K562 (cell line): ENCODE results near the gene LCE3E. TPM values are rescaled to one million over a fixed set of nuclear protein-coding genes. Genes with fewer than 3 reads are reported as not detected.

Experiments used
- ATAC-seq: fragments of 200-7000 bp; cut with Tn5 transposase; 3 replicates; pipeline ENCODE4 v1.9.1; 2020; ENCODE audit warnings: moderate library complexity
- BruUV-seq: library from RNA; stranded (reverse); fragments of 400-500 nt; replicated peaks from 2 replicates; lab custom pipeline; 2021; lab: Mats Ljungman, UMichigan
- CTCF ChIA-PET: fragments of 300-600 bp; formaldehyde crosslinking; extraction: SDS; loops from one replicate; lab custom pipeline; 2021; ENCODE audit warnings: low intra/inter-chr PET ratio; lab: Yijun Ruan, JAX
- POLR2A ChIA-PET: fragments of 300-600, 350-650 bp; sonication (Branson Sonifier 250); formaldehyde crosslinking; extraction: SDS; loops from one replicate; lab custom pipeline; 2021; ENCODE audit warnings: antibody characterized with exemption, inconsistent platforms; lab: Yijun Ruan, JAX
- DNase-seq, 4 experiments: peaks; one replicate each; pipeline versions ENCODE4 v3.0.0 to v3.0.0-alpha.2; 2011 to 2018; ENCODE audit warnings: low spot score in 3 of 4, mixed read lengths in 3 of 4; ENCODE audit errors: extremely low read depth in 1 of 4
- FAIRE-seq: peaks from 2 replicates; lab custom pipeline; 2011; peaks lifted over from hg19 to GRCh38; lab: Jason Lieb, UNC
- H2AFZ ChIP-seq: 2 replicates; pipeline ENCODE4 v1.6.0; 2011; ENCODE audit warnings: low read depth, low read length, control low read depth, inconsistent platforms
- H3K27ac ChIP-seq: fragments of 200-600 bp; 3 replicates; pipeline ENCODE4 v1.8.0; 2011; ENCODE audit warnings: low read depth, mild to moderate bottlenecking, control low read depth, inconsistent platforms, low read length, moderate library complexity, mixed read lengths; ENCODE audit errors: extremely low read depth
- H3K27me3 ChIP-seq, 2 experiments: fragments of 300-600 bp in 1 of 2; 2 replicates in 1 of 2; 3 replicates in 1 of 2; pipeline versions ENCODE4 v1.6.0 to v1.8.0; 2011; ENCODE audit warnings: inconsistent platforms in 2 of 2, low read length in 2 of 2, mild to moderate bottlenecking in 1 of 2, mixed read lengths in 1 of 2, moderate library complexity in 1 of 2; ENCODE audit not compliant: control insufficient read depth in 2 of 2, insufficient read depth in 2 of 2
- H3K36me3 ChIP-seq: fragments of 300-600 bp; 3 replicates; pipeline ENCODE4 v1.8.0; 2011; ENCODE audit warnings: mild to moderate bottlenecking, low read length, inconsistent platforms; ENCODE audit not compliant: control insufficient read depth, insufficient read depth
- H3K4me1 ChIP-seq, 2 experiments: fragments of 200-600 bp in 1 of 2; replicated peaks in 1 of 2; 2 replicates in 1 of 2; 3 replicates in 1 of 2; pipeline versions ENCODE4 v1.5.1 to v1.8.0; 2011; ENCODE audit warnings: inconsistent platforms in 2 of 2, low read length in 2 of 2, mild to moderate bottlenecking in 1 of 2, mixed read lengths in 1 of 2, moderate library complexity in 1 of 2; ENCODE audit not compliant: control insufficient read depth in 2 of 2, insufficient read depth in 2 of 2
- H3K4me2 ChIP-seq: 2 replicates; pipeline ENCODE4 v1.6.1; 2011; ENCODE audit warnings: low read length, control low read depth, inconsistent platforms, mixed read lengths; ENCODE audit not compliant: insufficient read depth
- H3K4me3 ChIP-seq: fragments of 200-600 bp; sonication (generic), shearing (Covaris generic); 2 replicates; pipeline ENCODE4 v1.5.1; 2016; ENCODE audit warnings: control low read depth, inconsistent platforms
- H3K79me2 ChIP-seq: fragments of 200-600 bp; 3 replicates; pipeline ENCODE4 v1.8.0; 2011; ENCODE audit warnings: low read length, inconsistent platforms; ENCODE audit not compliant: control insufficient read depth, insufficient read depth
- H3K9ac ChIP-seq, 2 experiments: 2 replicates each; pipeline versions ENCODE4 v1.6.0 to v1.6.1; 2011; ENCODE audit warnings: low read depth in 2 of 2, low read length in 2 of 2, control low read depth in 1 of 2, inconsistent platforms in 1 of 2, mild to moderate bottlenecking in 1 of 2, mixed read lengths in 1 of 2; ENCODE audit not compliant: insufficient read depth in 1 of 2
- H3K9me1 ChIP-seq: one replicate; pipeline ENCODE4 v1.6.0; 2011; ENCODE audit warnings: inconsistent platforms, mild to moderate bottlenecking, low read length, moderate library complexity; ENCODE audit not compliant: control insufficient read depth, insufficient read depth
- H3K9me3 ChIP-seq: replicated peaks from 2 replicates; pipeline ENCODE4 v1.5.1; 2011; ENCODE audit warnings: low read depth, low read length, inconsistent platforms; ENCODE audit not compliant: control insufficient read depth, insufficient read depth
- H4K20me1 ChIP-seq: replicated peaks from 2 replicates; pipeline ENCODE4 v1.6.1; 2011; ENCODE audit warnings: low read length, inconsistent platforms, mixed read lengths; ENCODE audit not compliant: control insufficient read depth, insufficient read depth
- BRF2 ChIP-seq: IDR thresholded peaks from 3 replicates; pipeline ENCODE4 v1.6.1; 2011; ENCODE audit warnings: borderline replicate concordance, mild to moderate bottlenecking; ENCODE audit not compliant: insufficient read length, insufficient read depth
- FOXK1 ChIP-seq: sonication (generic); formaldehyde crosslinking; IDR thresholded peaks from 2 replicates; pipeline ENCODE4 v1.8.0; 2022; ENCODE audit warnings: missing genetic modification reagents, mild to moderate bottlenecking, borderline replicate concordance
- HMBOX1 ChIP-seq: sonication (generic); IDR thresholded peaks from 2 replicates; pipeline ENCODE4 v1.6.1; 2016
- LEF1 ChIP-seq: fragments of 450-650 bp; IDR thresholded peaks from 2 replicates; pipeline ENCODE4 v1.6.1; 2016; ENCODE audit warnings: mild to moderate bottlenecking
- MEIS2 ChIP-seq: fragments of 450-650 bp; IDR thresholded peaks from 2 replicates; pipeline ENCODE4 v1.6.1; 2014; ENCODE audit warnings: mild to moderate bottlenecking; ENCODE audit not compliant: partially characterized antibody
- PHF20 ChIP-seq: fragments of 450-650 bp; IDR thresholded peaks from 2 replicates; pipeline ENCODE4 v1.6.1; 2018; ENCODE audit not compliant: partially characterized antibody
- SMARCB1 ChIP-seq: IDR thresholded peaks from 2 replicates; pipeline ENCODE4 v1.6.1; 2011; ENCODE audit warnings: improper control_type of control experiment, low read depth; ENCODE audit not compliant: insufficient read length
- SMARCE1 ChIP-seq: fragments of 450-650 bp; IDR thresholded peaks from 2 replicates; pipeline ENCODE4 v1.7.1; 2016; ENCODE audit warnings: mild to moderate bottlenecking
- WGBS: fragments of 100-300 bp; shearing (Covaris generic); methylation state at CpG from one replicate; pipeline ENCODE4 v1.1.6; 2016; ENCODE audit warnings: low coverage, mixed read lengths; ENCODE audit not compliant: insufficient coverage; ENCODE audit errors: missing lambda C conversion rate; 5-methylcytosine and 5-hydroxymethylcytosine counted together
- in situ Hi-C: fragments of 300-500 bp; cut with MboI; formaldehyde crosslinking; loops from 4 replicates; pipeline ENCODE4 v1.15.0; 2018; ENCODE audit warnings: inconsistent platforms, mixed read lengths
- intact Hi-C: fragments of 100-400 bp; cut with micrococcal nuclease; formaldehyde crosslinking; loops from 2 replicates; pipeline ENCODE4 v1.14.2; 2022
- polyA plus RNA-seq, 8 experiments: library from polyadenylated mRNA; depleted of rRNA in 4 of 8; stranded (reverse) in 5 of 8; unstranded in 3 of 8; fragments of >200 nt; fragmentation: Nextera tagmentation in 2 of 8; fragmentation: Illumina TruSeq in 1 of 8; extraction: Ambion mirVana in 2 of 8; extraction: Trizol in 1 of 8; gene quantifications; 2 replicates each; pipeline versions ENCODE4 v1.2.1 to v1.2.3, GENCODE V29; 2011 to 2014; ENCODE audit warnings: inconsistent platforms in 1 of 8, missing spikeins in 1 of 8
- total RNA-seq, 7 experiments: library from RNA; depleted of rRNA in 6 of 7; stranded (reverse); fragments of >200 nt in 6 of 7; fragmentation: Illumina TruSeq in 2 of 7; extraction: Trizol in 2 of 7; gene quantifications; 2 replicates each; pipeline versions ENCODE4 v1.2.1 to v1.2.3, GENCODE V29; 2011 to 2021; ENCODE audit warnings: low replicate concordance in 1 of 7
- TF ChIP-seq, protein P1 (sequence below), 3 experiments: IDR thresholded peaks in 2 of 3; conservative IDR thresholded peaks in 1 of 3; 2 replicates each; pipeline ENCODE4 v1.5.1; 2011 to 2012; ENCODE audit warnings: low read length in 3 of 3, mild to moderate bottlenecking in 3 of 3, control low read depth in 2 of 3, improper control_type of control experiment in 1 of 3, inconsistent platforms in 1 of 3, low read depth in 1 of 3, mixed read lengths in 1 of 3, moderate library complexity in 1 of 3; ENCODE audit not compliant: insufficient read depth in 2 of 3
- TF ChIP-seq, protein P2 (sequence below): IDR thresholded peaks from 2 replicates; pipeline ENCODE4 v1.6.1; 2011; ENCODE audit warnings: borderline replicate concordance, low read depth, mild to moderate bottlenecking, moderate library complexity, low read length; ENCODE audit not compliant: insufficient read depth, poor library complexity, severe bottlenecking
- TF ChIP-seq, protein P3 (sequence below): fragments of 450-650 bp; IDR thresholded peaks from 2 replicates; pipeline ENCODE4 v1.6.1; 2017; ENCODE audit warnings: antibody characterized with exemption

Gene LCE3E
- total and polyA plus RNA-seq, 9 of the 15 experiments (the other 6 are each of a cell fraction or from before 2014, with no cell fraction given) = not detected

DNA sequence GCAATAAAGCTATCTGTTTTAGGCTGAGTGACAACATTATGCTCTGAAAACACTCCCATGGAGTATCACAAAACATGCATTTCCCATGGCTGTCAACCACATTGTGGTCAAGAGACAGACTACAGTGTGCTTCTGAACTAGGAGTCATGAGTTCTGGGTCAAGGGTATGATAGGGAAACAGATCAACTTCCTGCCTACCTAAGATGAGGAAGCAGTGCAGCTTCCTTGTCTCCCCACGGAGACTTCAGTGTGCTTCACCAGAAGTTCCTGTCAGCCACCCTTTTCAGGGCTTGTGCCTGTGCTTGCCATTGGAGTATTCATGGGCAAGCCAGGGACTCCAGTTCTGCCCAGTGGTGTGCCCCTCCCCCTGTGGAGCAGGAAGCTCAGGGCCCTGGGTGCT lies 19.9 kb downstream of the LCE3E start (continued):
- no peak for TF ChIP-seq SMARCE1
- TF ChIP-seq PHF20 = no peak
- TF ChIP-seq, all 486 proteins: peak for 0

- POLR2A ChIA-PET = no interaction called here
- Histone ChIP-seq H3K9me3 (no peaks in the 10 kb centered on the region), H3K27ac (no peak overlapping the region), H3K36me3 (no peaks in the 10 kb centered on the region), H3K4me2 (no peak overlapping the region), H4K20me1 (no peaks in the 10 kb centered on the region), H3K79me2 (no peaks in the 10 kb centered on the region), H3K4me1 (no peaks in the 10 kb centered on the region), H3K4me3 (no peak overlapping the region), H3K9ac (no peak overlapping the region), H2AFZ (no peak overlapping the region), H3K27me3 (no peaks in the 10 kb centered on the region), H3K9me1 (no peaks in the 10 kb centered on the region)
- no TSS peak for BruUV-seq
- ATAC-seq (peak; percentile 76), DNase-seq (peak; percentile 23 to 33 (median 25)), FAIRE-seq (no peak)
- in situ Hi-C loops = no loop called here
- 0% methylated on average over 4 of the region's 4 CpGs for WGBS
- TF ChIP-seq HMBOX1 (no peak), LEF1 (peak; percentile 31; the same call in 1 of the 2 replicates), MEIS2 (no peak), SMARCB1 (no peak), FOXK1 (CRISPR knock-in tag) (no peak), BRF2 (no peak)
- TF ChIP-seq, protein P1, sequence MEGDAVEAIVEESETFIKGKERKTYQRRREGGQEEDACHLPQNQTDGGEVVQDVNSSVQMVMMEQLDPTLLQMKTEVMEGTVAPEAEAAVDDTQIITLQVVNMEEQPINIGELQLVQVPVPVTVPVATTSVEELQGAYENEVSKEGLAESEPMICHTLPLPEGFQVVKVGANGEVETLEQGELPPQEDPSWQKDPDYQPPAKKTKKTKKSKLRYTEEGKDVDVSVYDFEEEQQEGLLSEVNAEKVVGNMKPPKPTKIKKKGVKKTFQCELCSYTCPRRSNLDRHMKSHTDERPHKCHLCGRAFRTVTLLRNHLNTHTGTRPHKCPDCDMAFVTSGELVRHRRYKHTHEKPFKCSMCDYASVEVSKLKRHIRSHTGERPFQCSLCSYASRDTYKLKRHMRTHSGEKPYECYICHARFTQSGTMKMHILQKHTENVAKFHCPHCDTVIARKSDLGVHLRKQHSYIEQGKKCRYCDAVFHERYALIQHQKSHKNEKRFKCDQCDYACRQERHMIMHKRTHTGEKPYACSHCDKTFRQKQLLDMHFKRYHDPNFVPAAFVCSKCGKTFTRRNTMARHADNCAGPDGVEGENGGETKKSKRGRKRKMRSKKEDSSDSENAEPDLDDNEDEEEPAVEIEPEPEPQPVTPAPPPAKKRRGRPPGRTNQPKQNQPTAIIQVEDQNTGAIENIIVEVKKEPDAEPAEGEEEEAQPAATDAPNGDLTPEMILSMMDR (IDR thresholded peaks at IDR 0.05 in 2 of 3, conservative IDR thresholded peaks at IDR 0.05 in 1 of 3; ENCODE audit: insufficient read depth in 2 of 3, low read depth in 1 of 3, low read length in 3 of 3) = peak; percentile 41 to 53 (median 43); a peak in 4 of 6 replicates
- TF ChIP-seq, protein P2, sequence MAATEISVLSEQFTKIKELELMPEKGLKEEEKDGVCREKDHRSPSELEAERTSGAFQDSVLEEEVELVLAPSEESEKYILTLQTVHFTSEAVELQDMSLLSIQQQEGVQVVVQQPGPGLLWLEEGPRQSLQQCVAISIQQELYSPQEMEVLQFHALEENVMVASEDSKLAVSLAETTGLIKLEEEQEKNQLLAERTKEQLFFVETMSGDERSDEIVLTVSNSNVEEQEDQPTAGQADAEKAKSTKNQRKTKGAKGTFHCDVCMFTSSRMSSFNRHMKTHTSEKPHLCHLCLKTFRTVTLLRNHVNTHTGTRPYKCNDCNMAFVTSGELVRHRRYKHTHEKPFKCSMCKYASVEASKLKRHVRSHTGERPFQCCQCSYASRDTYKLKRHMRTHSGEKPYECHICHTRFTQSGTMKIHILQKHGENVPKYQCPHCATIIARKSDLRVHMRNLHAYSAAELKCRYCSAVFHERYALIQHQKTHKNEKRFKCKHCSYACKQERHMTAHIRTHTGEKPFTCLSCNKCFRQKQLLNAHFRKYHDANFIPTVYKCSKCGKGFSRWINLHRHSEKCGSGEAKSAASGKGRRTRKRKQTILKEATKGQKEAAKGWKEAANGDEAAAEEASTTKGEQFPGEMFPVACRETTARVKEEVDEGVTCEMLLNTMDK = peak; percentile 76
- TF ChIP-seq, protein P3, sequence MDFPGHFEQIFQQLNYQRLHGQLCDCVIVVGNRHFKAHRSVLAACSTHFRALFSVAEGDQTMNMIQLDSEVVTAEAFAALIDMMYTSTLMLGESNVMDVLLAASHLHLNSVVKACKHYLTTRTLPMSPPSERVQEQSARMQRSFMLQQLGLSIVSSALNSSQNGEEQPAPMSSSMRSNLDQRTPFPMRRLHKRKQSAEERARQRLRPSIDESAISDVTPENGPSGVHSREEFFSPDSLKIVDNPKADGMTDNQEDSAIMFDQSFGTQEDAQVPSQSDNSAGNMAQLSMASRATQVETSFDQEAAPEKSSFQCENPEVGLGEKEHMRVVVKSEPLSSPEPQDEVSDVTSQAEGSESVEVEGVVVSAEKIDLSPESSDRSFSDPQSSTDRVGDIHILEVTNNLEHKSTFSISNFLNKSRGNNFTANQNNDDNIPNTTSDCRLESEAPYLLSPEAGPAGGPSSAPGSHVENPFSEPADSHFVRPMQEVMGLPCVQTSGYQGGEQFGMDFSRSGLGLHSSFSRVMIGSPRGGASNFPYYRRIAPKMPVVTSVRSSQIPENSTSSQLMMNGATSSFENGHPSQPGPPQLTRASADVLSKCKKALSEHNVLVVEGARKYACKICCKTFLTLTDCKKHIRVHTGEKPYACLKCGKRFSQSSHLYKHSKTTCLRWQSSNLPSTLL = no peak
- CTCF ChIA-PET = no interaction called here
- intact Hi-C loops = no loop called here
Measured at GRCh38 chr1:152543820-152544219, 22.8 kb downstream of the LCE3E start.
